H1 (cell line): ENCODE results near the gene ALG11. TPM values are rescaled to one million over a fixed set of nuclear protein-coding genes. Genes with fewer than 3 reads are reported as not detected.
A peak's percentile ranks its signal among the peaks of the same experiment; 100 is the strongest.

Experiments
- CTCF ChIA-PET: fragments of 300-600 bp; sonication (Branson Sonifier 250); formaldehyde crosslinking; loops from one replicate; lab custom pipeline; 2021; ENCODE audit not compliant: partially characterized antibody; lab: Charles Lee
- POLR2A ChIA-PET: fragments of 300-600 bp; sonication (Branson Sonifier 250); formaldehyde crosslinking; loops from one replicate; lab custom pipeline; 2021; ENCODE audit warnings: inconsistent platforms; ENCODE audit not compliant: partially characterized antibody; lab: Charles Lee
- DNase-seq, 2 experiments: peaks; one replicate each; pipeline versions ENCODE4 v3.0.0 to v3.0.0-alpha.2; 2010 to 2022; ENCODE audit warnings: low spot score in 2 of 2, low read depth in 1 of 2, mixed read lengths in 1 of 2
- FAIRE-seq: peaks from 2 replicates; lab custom pipeline; 2011; peaks lifted over from hg19 to GRCh38; lab: Jason Lieb, UNC
- H2AFZ ChIP-seq: 2 replicates; pipeline ENCODE4 v1.8.1; 2012; ENCODE audit warnings: low read length, inconsistent platforms
- H2AK5ac ChIP-seq: 2 replicates; pipeline ENCODE4 v1.6.1; 2013; ENCODE audit warnings: low read depth, low read length
- H2BK120ac ChIP-seq: replicated peaks from 2 replicates; pipeline ENCODE3; 2013; ENCODE audit warnings: low read depth, low read length, inconsistent platforms
- H2BK12ac ChIP-seq: 2 replicates; pipeline ENCODE4 v1.6.1; 2013; ENCODE audit warnings: low read depth, low read length
- H2BK15ac ChIP-seq: 2 replicates; pipeline ENCODE4 v1.6.1; 2013; ENCODE audit warnings: low read length
- H2BK20ac ChIP-seq: 2 replicates; pipeline ENCODE4 v1.6.1; 2013; ENCODE audit warnings: low read length
- H2BK5ac ChIP-seq: 2 replicates; pipeline ENCODE4 v1.6.1; 2013; ENCODE audit warnings: low read depth, low read length
- H3K14ac ChIP-seq: 2 replicates; pipeline ENCODE4 v1.6.1; 2013; ENCODE audit warnings: inconsistent platforms; ENCODE audit not compliant: insufficient read length
- H3K18ac ChIP-seq: 2 replicates; pipeline ENCODE4 v1.6.1; 2013; ENCODE audit warnings: low read length; ENCODE audit errors: extremely low read depth
- H3K23ac ChIP-seq: 2 replicates; pipeline ENCODE4 v1.6.1; 2013; ENCODE audit warnings: inconsistent platforms; ENCODE audit not compliant: insufficient read length
- H3K23me2 ChIP-seq: 2 replicates; pipeline ENCODE4 v1.6.1; 2013; ENCODE audit warnings: low read depth, low read length
- H3K27ac ChIP-seq: 2 replicates; pipeline ENCODE4 v1.6.1; 2011; ENCODE audit warnings: low read depth, low read length, inconsistent platforms
- H3K27me3 ChIP-seq, 4 experiments: replicated peaks in 1 of 4; 1 replicate in 1 of 4; 2 replicates in 3 of 4; pipeline versions ENCODE4 v1.6.1 to v1.8.1; 2011 to 2013; ENCODE audit warnings: low read length in 3 of 4, mild to moderate bottlenecking in 3 of 4, inconsistent platforms in 2 of 4, mixed read lengths in 2 of 4, moderate library complexity in 1 of 4; ENCODE audit not compliant: control insufficient read depth in 3 of 4, insufficient read depth in 3 of 4; ENCODE audit errors: extremely low read depth in 1 of 4
- H3K36me3 ChIP-seq, 4 experiments: 2 replicates each; pipeline versions ENCODE4 v1.6.1 to v1.8.1; 2011 to 2013; ENCODE audit warnings: mild to moderate bottlenecking in 4 of 4, low read length in 3 of 4, moderate library complexity in 2 of 4, control low read depth in 1 of 4, inconsistent platforms in 1 of 4; ENCODE audit not compliant: insufficient read depth in 4 of 4, control insufficient read depth in 2 of 4
- H3K4ac ChIP-seq: replicated peaks from 2 replicates; pipeline ENCODE3; 2013; ENCODE audit warnings: low read length, low read depth, mixed read lengths, inconsistent platforms; ENCODE audit not compliant: insufficient read length
- H3K4me1 ChIP-seq, 4 experiments: replicated peaks in 1 of 4; 1 replicate in 1 of 4; 2 replicates in 3 of 4; pipeline versions ENCODE4 v1.6.1 to v1.8.1; 2011 to 2013; ENCODE audit warnings: low read length in 3 of 4, inconsistent platforms in 2 of 4, mixed read lengths in 1 of 4; ENCODE audit not compliant: insufficient read depth in 4 of 4, control insufficient read depth in 3 of 4
- H3K4me2 ChIP-seq, 2 experiments: 2 replicates each; pipeline versions ENCODE4 v1.6.1 to v1.8.1; 2011 to 2013; ENCODE audit warnings: low read depth in 2 of 2, low read length in 2 of 2, control low read depth in 1 of 2, inconsistent platforms in 1 of 2, mild to moderate bottlenecking in 1 of 2; ENCODE audit not compliant: insufficient read depth in 1 of 2
- H3K4me3 ChIP-seq, 4 experiments: fragments of 200-600, 300-600 bp in 1 of 4; sonication (generic), shearing (Covaris generic), sonication (Bioruptor Twin) in 1 of 4; 2 replicates each; pipeline versions ENCODE4 v1.5.1 to v1.8.1; 2011 to 2016; ENCODE audit warnings: low read length in 4 of 4, low read depth in 3 of 4, control low read depth in 2 of 4, inconsistent platforms in 2 of 4, mild to moderate bottlenecking in 2 of 4, mixed read lengths in 1 of 4, moderate library complexity in 1 of 4; ENCODE audit not compliant: insufficient read depth in 2 of 4; ENCODE audit errors: extremely low read depth in 1 of 4
- H3K56ac ChIP-seq: replicated peaks from 2 replicates; pipeline ENCODE3; 2013; ENCODE audit warnings: low read depth, mild to moderate bottlenecking, mixed read lengths, low read length, inconsistent platforms; ENCODE audit not compliant: insufficient read length
- H3K79me1 ChIP-seq: 2 replicates; pipeline ENCODE4 v1.6.1; 2013; ENCODE audit warnings: low read depth, low read length, control low read depth
- H3K79me2 ChIP-seq, 2 experiments: 2 replicates each; pipeline versions ENCODE4 v1.6.1 to v1.8.1; 2012 to 2013; ENCODE audit warnings: low read length in 2 of 2, mild to moderate bottlenecking in 2 of 2, inconsistent platforms in 1 of 2; ENCODE audit not compliant: insufficient read depth in 2 of 2, control insufficient read depth in 1 of 2
- H3K9ac ChIP-seq, 4 experiments: replicated peaks in 1 of 4; 1 replicate in 1 of 4; 2 replicates in 3 of 4; pipeline versions ENCODE4 v1.6.1 to v1.8.1; 2011 to 2013; ENCODE audit warnings: low read depth in 3 of 4, low read length in 3 of 4, control low read depth in 2 of 4, mild to moderate bottlenecking in 2 of 4, moderate library complexity in 2 of 4, inconsistent platforms in 1 of 4; ENCODE audit errors: extremely low read depth in 1 of 4
- H3K9me3 ChIP-seq, 2 experiments: 2 replicates each; pipeline versions ENCODE4 v1.6.1 to v1.8.1; 2012 to 2013; ENCODE audit warnings: mild to moderate bottlenecking in 2 of 2, moderate library complexity in 2 of 2, control low read depth in 1 of 2, inconsistent platforms in 1 of 2, low read depth in 1 of 2, low read length in 1 of 2, mixed read lengths in 1 of 2; ENCODE audit not compliant: insufficient read depth in 2 of 2
- H4K20me1 ChIP-seq, 2 experiments: replicated peaks in 1 of 2; 2 replicates each; pipeline versions ENCODE3 to v1.8.1; 2011 to 2013; ENCODE audit warnings: inconsistent platforms in 2 of 2, low read length in 2 of 2, mild to moderate bottlenecking in 1 of 2; ENCODE audit not compliant: insufficient read depth in 2 of 2, control insufficient read depth in 1 of 2
- H4K5ac ChIP-seq: 2 replicates; pipeline ENCODE4 v1.6.1; 2013; ENCODE audit warnings: low read length, low read depth, mixed read lengths, inconsistent platforms; ENCODE audit not compliant: insufficient read length
- H4K8ac ChIP-seq: 2 replicates; pipeline ENCODE4 v1.8.0; 2013; ENCODE audit warnings: mild to moderate bottlenecking, moderate library complexity, low read length, inconsistent platforms; ENCODE audit not compliant: insufficient read depth; ENCODE audit errors: extremely low read depth
- H4K91ac ChIP-seq: replicated peaks from 2 replicates; pipeline ENCODE3; 2013; ENCODE audit warnings: low read length, mixed read lengths, inconsistent platforms; ENCODE audit not compliant: insufficient read length
- JUN ChIP-seq: IDR thresholded peaks from 2 replicates; pipeline ENCODE4 v1.6.1; 2011; ENCODE audit warnings: low read depth, mild to moderate bottlenecking, improper control_type of control experiment, low read length
- WGBS, 2 experiments: shearing (Covaris generic) in 1 of 2; methylation state at CpG; one replicate each; pipeline versions ENCODE4 v1.1.6 to v1.1.7; 2013 to 2015; ENCODE audit warnings: low lambda C conversion rate in 2 of 2, mixed read lengths in 2 of 2, inconsistent platforms in 1 of 2, low coverage in 1 of 2, missing lambda C conversion rate in 1 of 2; ENCODE audit not compliant: insufficient replicate concordance in 2 of 2, insufficient coverage in 1 of 2, insufficient read length in 1 of 2; ENCODE audit errors: extremely low coverage in 1 of 2, missing lambda C conversion rate in 1 of 2; 5-methylcytosine and 5-hydroxymethylcytosine counted together
- polyA plus RNA-seq, 7 experiments: library from polyadenylated mRNA; depleted of rRNA in 3 of 7; stranded (reverse) in 5 of 7; unstranded in 2 of 7; fragments of >200 nt in 5 of 7; fragments of 200-250 nt in 2 of 7; gene quantifications; 1 replicate in 5 of 7; 2 replicates in 1 of 7; 4 replicates in 1 of 7; pipeline versions ENCODE4 v1.2.1 to v1.2.3, GENCODE V29; 2011 to 2013; ENCODE audit warnings: missing spikeins in 2 of 7, mixed read lengths in 2 of 7
- total RNA-seq: library from RNA; stranded (reverse); fragmentation: NEBNext Ultra II Directional; extraction: Animal tissue kit (Norgen Biotek cat#: 25700); gene quantifications from 2 replicates; pipeline ENCODE4 v1.2.1, GENCODE V29; 2021

The ALG11 gene
- total and polyA plus RNA-seq, 2 of the 8 experiments (the other 6 are each of a cell fraction or from before 2014, with no cell fraction given) = 5.2 to 39.9 TPM

DNA sequence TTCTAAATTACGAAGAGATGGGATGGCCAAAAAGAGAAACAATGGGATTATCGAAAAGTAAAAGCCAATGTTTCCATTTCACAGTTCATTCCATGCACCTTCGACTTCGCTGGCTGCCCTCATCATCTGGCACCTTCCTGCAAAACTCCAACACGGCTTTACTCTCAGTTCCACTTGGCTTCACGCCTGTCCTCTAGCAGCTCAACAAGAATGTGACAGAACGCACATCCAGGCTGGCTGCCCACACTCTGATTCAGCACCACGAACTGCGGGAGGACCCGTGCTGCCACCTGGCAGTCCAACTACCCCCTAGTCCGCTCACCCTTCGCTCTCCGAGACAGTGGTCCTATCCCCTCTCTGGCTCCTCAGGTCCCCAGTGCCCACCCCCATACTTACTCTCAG, 12.7 kb upstream of the ALG11 start:
- Histone ChIP-seq H3K36me3 (no peaks in the 10 kb centered on the region), H4K5ac (no peak overlapping the region), H2BK15ac (0 out of 2 replicates have a peak overlapping the region, but pooled peaks have one; percentile 1), H3K9me3 (no peaks in the 10 kb centered on the region), H2BK120ac (no peak overlapping the region), H3K18ac (no peak overlapping the region), H3K4me1 (peaks cover 0 to 19% (median 14%) of the 10 kb centered on the region in 4 experiments; a peak in 5 of 7 replicates), H4K20me1 (no peaks in the 10 kb centered on the region), H3K4me2 (peak overlapping the region in 1 of 2 experiments; percentile 43; a peak in 1 of 4 replicates), H3K14ac (no peak overlapping the region), H2AFZ (no peak overlapping the region), H2BK20ac (no peak overlapping the region), H3K4me3 (no peak overlapping the region), H4K91ac (peak overlapping the region; percentile 23), H3K27me3 (no peaks in the 10 kb centered on the region; a peak in 1 of 7 replicates), H3K56ac (no peak overlapping the region), H3K27ac (no peak overlapping the region), H4K8ac (no peak overlapping the region; the same call in 1 of the 2 replicates), H2AK5ac (no peak overlapping the region), H3K23me2 (peaks cover 2% of the 10 kb centered on the region; the same call in 1 of the 2 replicates), H3K79me1 (0 out of 2 replicates have a peak, but pooled peaks cover 3% of the 10 kb centered on the region), H3K23ac (no peak overlapping the region), H3K79me2 (no peaks in the 10 kb centered on the region), H3K4ac (no peak overlapping the region), H2BK12ac (peak overlapping the region; percentile 0; the same call in 1 of the 2 replicates), H2BK5ac (no peak overlapping the region), H3K9ac (no peak overlapping the region)
- DNase-seq (no peak), FAIRE-seq (no peak)
- no peak for TF ChIP-seq JUN
- CTCF ChIA-PET = interaction anchor here (0.6 to 6.7 kb wide), 19 partner anchors 9 to 655 kb away, joined by 3 to 107 read pairs (median 4); partner anchors contain the start of genes ALG11, ATP7B and NEK5
- WGBS, 2 experiments = 91% methylated on average over 12 of the region's 13 CpGs; no CpG with 5 or more reads in 1 of the 2 experiments
- POLR2A ChIA-PET = interaction anchor here (1.2 kb wide), 1 partner anchor 13 kb away, joined by 5 read pairs; the partner anchor contains the start of gene ALG11
